GM23248 (cell line): ENCODE measurements around the gene PLAGL2. TPM values are rescaled to one million over a fixed set of nuclear protein-coding genes. Genes with fewer than 3 reads are reported as not detected.

Experiments used
- DNase-seq: peaks from one replicate; pipeline ENCODE4 v3.0.0-alpha.2; 2015
- H2AFZ ChIP-seq: fragments of 200-600 bp; sonication (generic); 2 replicates; pipeline ENCODE4 v1.6.1; 2016; ENCODE audit warnings: antibody characterized with exemption
- H3F3A ChIP-seq: fragments of 200-600 bp; sonication (generic); 2 replicates; pipeline ENCODE4 v1.6.1; 2016; ENCODE audit warnings: mild to moderate bottlenecking, antibody characterized with exemption, mixed run types; ENCODE audit not compliant: insufficient read depth
- H3K27ac ChIP-seq: fragments of 200-600 bp; sonication (generic); 2 replicates; pipeline ENCODE4 v1.5.1; 2016; ENCODE audit warnings: mild to moderate bottlenecking
- H3K27me3 ChIP-seq: fragments of 200-600 bp; sonication (generic); replicated peaks from 2 replicates; pipeline ENCODE4 v1.6.1; 2016; ENCODE audit warnings: mild to moderate bottlenecking; ENCODE audit not compliant: insufficient read depth
- H3K36me3 ChIP-seq: fragments of 200-600 bp; sonication (generic); 2 replicates; pipeline ENCODE4 v1.6.1; 2016; ENCODE audit warnings: low read depth, mild to moderate bottlenecking
- H3K4me1 ChIP-seq: fragments of 200-600 bp; sonication (generic); 2 replicates; pipeline ENCODE4 v1.6.1; 2016; ENCODE audit warnings: mild to moderate bottlenecking; ENCODE audit not compliant: insufficient read depth
- H3K4me2 ChIP-seq: fragments of 200-600 bp; sonication (generic); one replicate; pipeline ENCODE4 v1.6.1; 2016; ENCODE audit warnings: mild to moderate bottlenecking; ENCODE audit not compliant: unreplicated experiment
- H3K4me3 ChIP-seq: fragments of 200-600 bp; sonication (generic); 2 replicates; pipeline ENCODE4 v1.5.1; 2016; ENCODE audit warnings: mild to moderate bottlenecking
- H3K79me2 ChIP-seq: fragments of 200-600 bp; sonication (generic); 2 replicates; pipeline ENCODE4 v1.6.1; 2016; ENCODE audit warnings: mild to moderate bottlenecking; ENCODE audit not compliant: insufficient read depth
- H3K9ac ChIP-seq: fragments of 200-600 bp; sonication (generic); 2 replicates; pipeline ENCODE4 v1.6.1; 2016; ENCODE audit warnings: mild to moderate bottlenecking
- H3K9me2 ChIP-seq: fragments of 200-600 bp; sonication (generic); 2 replicates; pipeline ENCODE4 v1.6.1; 2016; ENCODE audit warnings: mixed run types, mild to moderate bottlenecking, moderate library complexity; ENCODE audit not compliant: insufficient read depth
- H3K9me3 ChIP-seq: fragments of 200-600 bp; sonication (generic); one replicate; pipeline ENCODE4 v1.6.1; 2017; ENCODE audit warnings: low read depth
- H4K20me1 ChIP-seq: fragments of 200-600 bp; sonication (generic); 2 replicates; pipeline ENCODE4 v1.6.0; 2016; ENCODE audit not compliant: insufficient read depth
- EZH2 ChIP-seq: fragments of 200-600 bp; sonication (generic); IDR thresholded peaks from 2 replicates; pipeline ENCODE4 v1.6.1; 2018; ENCODE audit warnings: antibody characterized with exemption, mild to moderate bottlenecking; ENCODE audit not compliant: insufficient read depth, poor library complexity, severe bottlenecking
- EZH2phosphoT487 ChIP-seq: fragments of 200-600 bp; sonication (generic); IDR thresholded peaks from 2 replicates; pipeline ENCODE4 v1.6.1; 2018; ENCODE audit warnings: antibody characterized with exemption, moderate library complexity, mild to moderate bottlenecking, low read depth; ENCODE audit not compliant: insufficient read depth
- WGBS, 2 experiments: methylation state at CpG; one replicate each; pipeline ENCODE4 v1.1.6; 2015 to 2017; ENCODE audit warnings: low lambda C conversion rate in 2 of 2, low coverage in 1 of 2; ENCODE audit errors: missing lambda C conversion rate in 2 of 2; 5-methylcytosine and 5-hydroxymethylcytosine counted together
- in situ Hi-C: fragments of 300-500 bp; cut with MboI; formaldehyde crosslinking; loops from 2 replicates; pipeline ENCODE4 v1.15.0; 2020
- polyA plus RNA-seq: library from polyadenylated mRNA; unstranded; fragments of >200 nt; fragmentation: Nextera tagmentation; extraction: Ambion mirVana; gene quantifications from 2 replicates; pipeline ENCODE4 v1.2.1, GENCODE V29; 2016
- total RNA-seq: library from RNA; depleted of rRNA; stranded (reverse); fragments of >200 nt; shearing (Covaris generic); gene quantifications from 2 replicates; pipeline ENCODE4 v1.2.3, GENCODE V29; 2014

PLAGL2 gene
- total and polyA plus RNA-seq, 2 experiments from 2014 or later, result 2.1 to 4.1 TPM

DNA sequence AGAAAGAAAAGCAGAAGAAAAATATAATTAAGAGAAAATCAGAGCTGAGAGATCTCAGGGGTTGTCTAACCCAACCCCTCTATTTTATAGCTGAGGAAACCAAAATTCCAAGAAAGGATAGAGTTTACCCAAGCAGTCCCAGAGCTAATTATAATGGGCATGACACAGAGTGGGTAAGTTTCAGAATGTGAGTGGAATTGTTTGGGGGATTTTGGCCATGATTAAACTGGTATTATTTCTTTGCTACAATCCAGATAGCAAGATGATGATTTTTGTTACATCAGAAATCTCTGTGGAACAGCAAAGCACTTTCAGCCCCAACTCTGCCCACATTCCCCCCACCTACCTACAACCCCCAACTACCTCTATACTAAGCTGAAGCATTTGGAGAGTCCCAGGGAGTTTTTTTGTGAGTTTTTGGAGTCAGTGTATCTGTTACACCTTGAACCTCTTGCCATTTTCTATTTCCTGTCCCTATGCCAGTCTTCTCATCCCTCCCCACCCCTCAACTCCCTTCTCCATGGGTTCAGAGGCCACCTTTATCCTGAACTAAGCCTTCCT lies 24.9 kb upstream of the PLAGL2 start:
- TF ChIP-seq EZH2phosphoT487, result no peak
- TF ChIP-seq EZH2, result no peak
- Histone ChIP-seq H3K4me3 (no peak overlapping the region), H3K36me3 (peaks cover 14% of the 10 kb centered on the region; the same call in 1 of the 2 replicates), H3K9ac (no peak overlapping the region), H3F3A (no peaks in the 10 kb centered on the region), H3K9me3 (no peaks in the 10 kb centered on the region), H3K27ac (no peak overlapping the region), H4K20me1 (no peaks in the 10 kb centered on the region), H2AFZ (no peak overlapping the region), H3K79me2 (no peaks in the 10 kb centered on the region), H3K4me2 (no peak overlapping the region), H3K9me2 (no peaks in the 10 kb centered on the region), H3K27me3 (no peaks in the 10 kb centered on the region), H3K4me1 (no peaks in the 10 kb centered on the region)
- in situ Hi-C loops, result no loop called here
- no peak for DNase-seq

GRCh38 chr20:32231847-32232246 lies 24.3 kb upstream of the PLAGL2 start:
- no peak overlapping the region for H3K27ac ChIP-seq
- DNase-seq, result no peak
- no peaks in the 10 kb centered on the region for H4K20me1 ChIP-seq
- H3K9me2 ChIP-seq, result no peaks in the 10 kb centered on the region
- H3K79me2 ChIP-seq, result no peaks in the 10 kb centered on the region
- no peaks in the 10 kb centered on the region for H3F3A ChIP-seq
- no peak overlapping the region for H3K9ac ChIP-seq
- H3K4me3 ChIP-seq, result no peak overlapping the region
- H3K9me3 ChIP-seq, result no peaks in the 10 kb centered on the region
- in situ Hi-C loops, result no loop called here
- no peaks in the 10 kb centered on the region for H3K4me1 ChIP-seq
- peaks cover 14% of the 10 kb centered on the region; the same call in 1 of the 2 replicates for H3K36me3 ChIP-seq
- 96 to 97% methylated on average over 4 of the region's 4 CpGs for WGBS, 2 experiments
- H3K4me2 ChIP-seq, result no peak overlapping the region
- TF ChIP-seq EZH2 (no peak), EZH2phosphoT487 (no peak)
- no peaks in the 10 kb centered on the region for H3K27me3 ChIP-seq
- no peak overlapping the region for H2AFZ ChIP-seq

DNA sequence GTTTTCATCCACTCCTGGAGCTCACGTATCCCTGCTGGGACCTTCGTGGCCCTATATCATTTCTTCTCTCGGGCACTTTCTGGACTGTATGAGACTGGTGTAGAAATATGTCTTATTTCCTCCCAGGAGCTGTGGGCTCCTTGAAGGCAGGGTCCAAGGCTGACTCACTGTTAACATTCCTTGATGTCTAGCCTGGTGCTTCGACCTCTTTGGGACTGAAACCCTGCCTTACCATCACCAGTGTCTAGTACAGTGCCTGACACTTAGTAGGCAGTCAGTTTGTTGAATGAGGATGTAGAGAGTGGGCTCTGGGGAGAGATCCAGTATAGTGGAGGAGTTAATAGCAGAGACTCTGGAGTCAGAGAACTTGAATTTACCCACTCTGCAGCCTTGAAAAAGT lies 23.7 kb upstream of the PLAGL2 start:
- 98 to 99% methylated on average over 4 of the region's 4 CpGs for WGBS, 2 experiments
- Histone ChIP-seq H3K9ac (no peak overlapping the region), H3K4me3 (no peak overlapping the region), H3K36me3 (peaks cover 14% of the 10 kb centered on the region; the same call in 1 of the 2 replicates), H2AFZ (no peak overlapping the region), H3K79me2 (no peaks in the 10 kb centered on the region), H3K9me2 (no peaks in the 10 kb centered on the region), H3K27ac (no peak overlapping the region), H3F3A (no peaks in the 10 kb centered on the region), H4K20me1 (no peaks in the 10 kb centered on the region), H3K27me3 (no peaks in the 10 kb centered on the region), H3K4me2 (no peak overlapping the region), H3K9me3 (no peaks in the 10 kb centered on the region), H3K4me1 (no peaks in the 10 kb centered on the region)
- DNase-seq, result no peak
- in situ Hi-C loops, result no loop called here
- no peak for TF ChIP-seq EZH2
- TF ChIP-seq EZH2phosphoT487, result no peak

- no peaks in the 10 kb centered on the region for H3K27me3 ChIP-seq
- no peak overlapping the region for H3K27ac ChIP-seq
- 91 to 99% methylated on average over 13 of the region's 13 CpGs for WGBS, 2 experiments
- H3K79me2 ChIP-seq, result no peaks in the 10 kb centered on the region
- H3F3A ChIP-seq, result no peaks in the 10 kb centered on the region
- in situ Hi-C loops, result no loop called here
- DNase-seq, result no peak
- TF ChIP-seq EZH2 (no peak), EZH2phosphoT487 (no peak)
- H3K4me1 ChIP-seq, result no peaks in the 10 kb centered on the region
- peaks cover 14% of the 10 kb centered on the region; the same call in 1 of the 2 replicates for H3K36me3 ChIP-seq
- no peak overlapping the region for H2AFZ ChIP-seq
- H3K4me3 ChIP-seq, result no peak overlapping the region
- H4K20me1 ChIP-seq, result no peaks in the 10 kb centered on the region
- no peak overlapping the region for H3K9ac ChIP-seq
- H3K9me2 ChIP-seq, result no peaks in the 10 kb centered on the region
- H3K4me2 ChIP-seq, result no peak overlapping the region
- H3K9me3 ChIP-seq, result no peaks in the 10 kb centered on the region
These were observed 23.2 kb upstream of the PLAGL2 start for GRCh38 chr20:32230707-32231106.

DNA sequence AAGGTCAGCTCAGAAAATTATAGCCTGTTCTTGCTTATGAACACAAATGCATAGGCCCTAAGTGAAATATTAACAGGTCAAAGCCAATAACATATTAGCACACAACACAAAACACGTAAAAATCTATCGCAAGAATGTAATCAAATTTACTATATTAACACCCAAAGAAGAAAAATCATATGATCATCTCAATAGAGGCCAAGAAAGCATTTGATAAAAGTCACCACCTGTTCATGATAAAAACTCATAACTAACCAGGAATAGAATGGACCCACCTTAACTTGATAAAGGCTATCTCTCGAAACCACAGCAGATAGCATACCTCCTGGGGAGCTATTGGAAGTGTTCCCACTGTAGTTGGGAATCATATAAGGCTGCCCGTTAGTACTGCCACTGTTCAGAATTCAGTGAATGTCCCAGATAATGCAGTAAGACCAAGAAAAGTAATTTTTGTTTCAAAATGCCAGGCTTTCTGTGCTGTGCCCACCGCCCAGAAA lies 21.8 kb upstream of the PLAGL2 start:
- TF ChIP-seq EZH2phosphoT487, result no peak
- no peak for TF ChIP-seq EZH2
- Histone ChIP-seq H3F3A (no peaks in the 10 kb centered on the region), H3K4me3 (no peak overlapping the region), H3K4me2 (no peak overlapping the region), H3K9me3 (no peaks in the 10 kb centered on the region), H3K79me2 (no peaks in the 10 kb centered on the region), H3K27ac (no peak overlapping the region), H4K20me1 (no peaks in the 10 kb centered on the region), H3K4me1 (no peaks in the 10 kb centered on the region), H2AFZ (no peak overlapping the region), H3K27me3 (no peaks in the 10 kb centered on the region), H3K9me2 (no peaks in the 10 kb centered on the region), H3K9ac (no peak overlapping the region), H3K36me3 (peaks cover 14% of the 10 kb centered on the region; the same call in 1 of the 2 replicates)
- 93 to 94% methylated on average over 5 of the region's 5 CpGs for WGBS, 2 experiments
- in situ Hi-C loops, result no loop called here
- DNase-seq, result no peak
